ENCODE measurements around the gene TBXAS1.

GRCh38 chr7:140053812-140054539 is 224.9 kb downstream of the TBXAS1 start:
- TF ChIP-seq CTCF (IDR thresholded peaks at IDR 0.05; ENCODE audit: insufficient read depth, low read length, poor library complexity, severe bottlenecking) (no peak), EZH2phosphoT487 (conservative IDR thresholded peaks at IDR 0.05; ENCODE audit: low read length) (no peak)
